ENCODE measurements around the gene SLC41A3. TPM values are rescaled to one million over a fixed set of nuclear protein-coding genes. Genes with fewer than 3 reads are reported as not detected.

SLC41A3 gene
- total and polyA plus RNA-seq, 2 of the 4 experiments (the other 2 are of a cell fraction) = 30.5 to 43.5 TPM

GRCh38 chr3:126127452-126127851 is 43.5 kb upstream of the SLC41A3 start:
- Histone ChIP-seq H3K27me3 (ENCODE audit: control insufficient read depth, insufficient read depth, low read length) (peaks cover 42% of the 10 kb centered on the region), H2AK9ac (replicated peaks; ENCODE audit: low read depth, low read length, poor library complexity) (no peak overlapping the region), H3K9me1 (ENCODE audit: insufficient read depth, low read length) (no peaks in the 10 kb centered on the region), H3K18ac (ENCODE audit: low read depth, low read length) (no peak overlapping the region), H3K4ac (ENCODE audit: low read depth, low read length) (no peak overlapping the region), H2AK5ac (ENCODE audit: low read depth, low read length) (no peak overlapping the region), H3K4me1 (ENCODE audit: control insufficient read depth, insufficient read depth, low read length) (no peaks in the 10 kb centered on the region), H3K56ac (ENCODE audit: extremely low read depth, insufficient read depth, low read length) (no peak overlapping the region), H3K23ac (ENCODE audit: low read depth, low read length) (no peak overlapping the region), H3K14ac (replicated peaks; ENCODE audit: low read depth, low read length) (no peak overlapping the region), H3K4me3 (ENCODE audit: insufficient read depth, low read depth, low read length) (no peak overlapping the region), H3K79me1 (ENCODE audit: low read depth in 1 of 2, low read length in 2 of 2) (no peaks in the 10 kb centered on the region), H2AFZ (replicated peaks; ENCODE audit: low read length, poor library complexity) (no peak overlapping the region), H2BK120ac (ENCODE audit: low read depth, low read length) (no peak overlapping the region), H2BK20ac (ENCODE audit: low read depth, low read length) (no peak overlapping the region), H3K4me2 (ENCODE audit: low read depth, low read length) (no peak overlapping the region), H4K8ac (ENCODE audit: low read depth in 2 of 2, low read length in 2 of 2) (no peak overlapping the region), H4K5ac (ENCODE audit: low read depth, low read length) (no peak overlapping the region), H3K9me3 (ENCODE audit: control insufficient read depth, insufficient read depth, low read length) (no peaks in the 10 kb centered on the region), H4K20me1 (ENCODE audit: insufficient read depth, low read length) (no peaks in the 10 kb centered on the region), H4K91ac (ENCODE audit: insufficient read depth, low read depth, low read length) (no peak overlapping the region), H2BK5ac (ENCODE audit: low read depth, low read length, poor library complexity, severe bottlenecking) (no peak overlapping the region), H2BK15ac (ENCODE audit: low read depth, low read length) (no peak overlapping the region), H3K36me3 (ENCODE audit: control insufficient read depth, insufficient read depth, low read length) (no peaks in the 10 kb centered on the region), H3K27ac (ENCODE audit: insufficient read depth, low read length) (no peak overlapping the region), H3K9ac (ENCODE audit: low read depth, low read length) (no peak overlapping the region)
- in situ Hi-C loops (cut with MboI; ENCODE audit: low sequenced_read_pairs) (no loop called here), intact Hi-C loops (cut with micrococcal nuclease) (no loop called here), dilution Hi-C loops (cut with HindIII; ENCODE audit: low sequenced_read_pairs, unreplicated experiment) (no loop called here)
- POLR2A ChIA-PET (ENCODE audit: unreplicated experiment) = no interaction called here
- ATAC-seq (ENCODE audit: low read depth) (no peak), DNase-seq (no peak)
- WGBS, 2 experiments (ENCODE audit: extremely low coverage in 2 of 2, insufficient read length in 1 of 2) = 80% methylated on average over 1 of the region's 10 CpGs; no CpG with 5 or more reads in 1 of the 2 experiments
- no TSS peak for BruUV-seq (replicated peaks)
- TF ChIP-seq USF2 (IDR thresholded peaks at IDR 0.05; ENCODE audit: low read depth, low read length) = no peak
- TF ChIP-seq RFX5 (IDR thresholded peaks at IDR 0.05; ENCODE audit: low read depth, low read length) = no peak
- TF ChIP-seq RAD21 (IDR thresholded peaks at IDR 0.05; ENCODE audit: low read length) = no peak
- TF ChIP-seq MAFK (IDR thresholded peaks at IDR 0.05; ENCODE audit: low read depth, low read length) = no peak
- no peak for TF ChIP-seq CHD1 (IDR thresholded peaks at IDR 0.05; ENCODE audit: low read depth, low read length)
- TF ChIP-seq MXI1 (IDR thresholded peaks at IDR 0.05; ENCODE audit: borderline replicate concordance, low read depth, low read length) = no peak
- no peak for TF ChIP-seq CEBPB (IDR thresholded peaks at IDR 0.05; ENCODE audit: low read depth, low read length)
- CTCF ChIA-PET = no interaction called here

All from IMR-90 (cell line).